ENCODE measurements around the gene EOLA2. TPM values are rescaled to one million over a fixed set of nuclear protein-coding genes. Genes with fewer than 3 reads are reported as not detected.
"Not testable (repeated sequence)": the region's sequence is repeated elsewhere in the genome, so short reads cannot be mapped to it uniquely, and the experiment has no call there.

EOLA2 gene
- total RNA-seq, 4 donors from 2014 or later = 16.2 to 42.7 (median 24.0) TPM

- DNase-seq (ENCODE audit: low spot score) (no peak), ATAC-seq (ENCODE audit: low FRiP score) (no peak)
- TF ChIP-seq CTCF (IDR thresholded peaks at IDR 0.05) = no peak
Observed at GRCh38 chrX:149898554-149898953, 39.7 kb downstream of the EOLA2 start.

- not testable (repeated sequence) for ATAC-seq (ENCODE audit: low FRiP score); DNase-seq (ENCODE audit: low spot score)
Observed at GRCh38 chrX:149890828-149891227, 47.5 kb downstream of the EOLA2 start.

Other genes starting within 250 kb of the EOLA2 start
- gene MAGEA11, start 226.4 kb downstream of the EOLA2 start, total RNA-seq = not detected
- 1 to 10 TPM in 1 of 4 donors, under 1 TPM in 2, not detected in 1; 0.24 to 1.4 (median 0.56) TPM for gene HSFX1, start 164.4 kb downstream of the EOLA2 start, total RNA-seq
- gene MAGEA9, start 156.6 kb downstream of the EOLA2 start, total RNA-seq = not detected
- gene MAGEA8, start 57.3 kb downstream of the EOLA2 start, total RNA-seq = not detected
- not detected for gene HSFX4, start 8.9 kb downstream of the EOLA2 start, total RNA-seq